OCI-LY7 (cell line): ENCODE measurements around the gene CHMP4A. TPM values are rescaled to one million over a fixed set of nuclear protein-coding genes. Genes with fewer than 3 reads are reported as not detected.
A peak's percentile ranks its signal among the peaks of the same experiment; 100 is the strongest.

ENCODE experiments used
- BruUV-seq: library from RNA; stranded (reverse); fragments of 400-500 nt; replicated peaks from 2 replicates; lab custom pipeline; 2021; lab: Mats Ljungman, UMichigan
- CTCF ChIA-PET: fragments of 300-600 bp; sonication (Branson Sonifier 250); formaldehyde crosslinking; loops from one replicate; lab custom pipeline; 2022; ENCODE audit warnings: antibody characterized with exemption; ENCODE audit not compliant: unreplicated experiment; lab: Charles Lee
- POLR2A ChIA-PET: fragments of 300-600 bp; sonication (Branson Sonifier 250); formaldehyde crosslinking; loops from one replicate; lab custom pipeline; 2022; ENCODE audit warnings: antibody characterized with exemption; lab: Charles Lee
- DNase-seq: peaks from one replicate; pipeline ENCODE4 v3.0.0-alpha.2; 2015; ENCODE audit warnings: low spot score
- H2AFZ ChIP-seq: fragments of 200-600 bp; sonication (generic), shearing (Covaris generic); 2 replicates; pipeline ENCODE4 v1.6.1; 2014; ENCODE audit warnings: mild to moderate bottlenecking, antibody characterized with exemption, low read length, moderate library complexity
- H3K27ac ChIP-seq: fragments of 200-600 bp; sonication (generic); 2 replicates; pipeline ENCODE4 v1.5.1; 2014; ENCODE audit warnings: mixed run types, low read depth, mild to moderate bottlenecking, moderate library complexity, low read length, inconsistent platforms; ENCODE audit not compliant: poor library complexity, severe bottlenecking
- H3K36me3 ChIP-seq: fragments of 200-600 bp; sonication (generic); 2 replicates; pipeline ENCODE4 v1.6.1; 2014; ENCODE audit warnings: mild to moderate bottlenecking, antibody characterized with exemption, low read length, moderate library complexity, mixed read lengths; ENCODE audit not compliant: insufficient read depth
- H3K4me1 ChIP-seq: fragments of 200-600 bp; sonication (generic); 2 replicates; pipeline ENCODE4 v1.5.1; 2014; ENCODE audit warnings: mild to moderate bottlenecking, low read length; ENCODE audit not compliant: insufficient read depth, poor library complexity, severe bottlenecking
- H3K4me2 ChIP-seq: fragments of 200-600 bp; sonication (generic); 2 replicates; pipeline ENCODE4 v1.6.1; 2014; ENCODE audit warnings: mild to moderate bottlenecking, low read length
- H3K4me3 ChIP-seq: fragments of 200-600 bp; sonication (generic); 2 replicates; pipeline ENCODE4 v1.5.1; 2014; ENCODE audit warnings: mild to moderate bottlenecking, low read depth, low read length; ENCODE audit not compliant: poor library complexity, severe bottlenecking
- H3K79me2 ChIP-seq: fragments of 200-600 bp; sonication (generic); 2 replicates; pipeline ENCODE4 v1.6.1; 2016; ENCODE audit warnings: low read depth, mild to moderate bottlenecking, low read length, moderate library complexity, mixed read lengths; ENCODE audit not compliant: insufficient read depth
- H3K9me2 ChIP-seq: fragments of 200-600 bp; sonication (generic); 2 replicates; pipeline ENCODE4 v1.6.1; 2016; ENCODE audit warnings: mild to moderate bottlenecking, low read length, mixed read lengths; ENCODE audit not compliant: insufficient read depth
- H3K9me3 ChIP-seq: fragments of 200-600 bp; sonication (generic); 2 replicates; pipeline ENCODE4 v1.6.1; 2014; ENCODE audit warnings: mild to moderate bottlenecking, mixed run types, low read length, mixed read lengths
- H4K20me1 ChIP-seq: fragments of 200-600 bp; sonication (generic); 2 replicates; pipeline ENCODE4 v1.6.1; 2014; ENCODE audit warnings: mild to moderate bottlenecking, antibody characterized with exemption, low read length, moderate library complexity, mixed read lengths; ENCODE audit not compliant: insufficient read depth
- CTCF ChIP-seq: fragments of 200-600 bp; sonication (generic); conservative IDR thresholded peaks from 2 replicates; pipeline ENCODE4 v1.5.1; 2014; ENCODE audit warnings: mild to moderate bottlenecking, antibody characterized with exemption, low read length, moderate library complexity, mixed read lengths
- EZH2phosphoT487 ChIP-seq: fragments of 200-600 bp; sonication (generic); IDR thresholded peaks from 2 replicates; pipeline ENCODE4 v1.6.1; 2018; ENCODE audit warnings: low read depth, borderline replicate concordance, mild to moderate bottlenecking, mixed run types, antibody characterized with exemption, low read length, moderate library complexity, mixed read lengths
- intact Hi-C: fragments of 100-400 bp; cut with micrococcal nuclease; formaldehyde crosslinking; loops from one replicate; pipeline ENCODE4 v1.10.0; 2022; ENCODE audit not compliant: unreplicated experiment
- total RNA-seq, 2 experiments: library from RNA; depleted of rRNA in 1 of 2; stranded (reverse); fragments of >200 nt in 1 of 2; shearing (Covaris generic) in 1 of 2; gene quantifications; 2 replicates each; pipeline ENCODE4 v1.2.3, GENCODE V29; 2014 to 2022

CHMP4A gene
- total RNA-seq, 2 experiments from 2014 or later, result 48.5 to 72.9 TPM

GRCh38 chr14:24241829-24242443, 28.6 kb upstream of the CHMP4A start:
- Histone ChIP-seq H3K4me2 (peak overlapping the region; percentile 92), H3K36me3 (peaks cover 43% of the 10 kb centered on the region), H3K4me1 (peaks cover 28% of the 10 kb centered on the region), H3K9me2 (no peaks in the 10 kb centered on the region), H3K9me3 (no peaks in the 10 kb centered on the region), H3K4me3 (peak overlapping the region; percentile 82), H2AFZ (peak overlapping the region; percentile 52; the same call in 1 of the 2 replicates), H3K27ac (peak overlapping the region; percentile 90), H3K79me2 (peaks cover 16% of the 10 kb centered on the region; the same call in 1 of the 2 replicates), H4K20me1 (no peaks in the 10 kb centered on the region)
- DNase-seq, result peak; percentile 96
- ChIA-PET CTCF (interaction anchor here (0.8 to 2.2 kb wide), 6 partner anchors 22 to 95 kb away, joined by 3 to 17 read pairs (median 6); partner anchors contain the start of genes CIDEB, DHRS1, NOP9 and PSME2), POLR2A (interaction anchor here (0.7 to 2.3 kb wide), 25 partner anchors 9 to 200 kb away, joined by 3 to 25 read pairs (median 5); partner anchors contain the start of genes CHMP4A, DCAF11, DHRS1 and EMC9)
- TF ChIP-seq EZH2phosphoT487 (no peak), CTCF (peak; percentile 35; the same call in 1 of the 2 replicates)
- TSS peak; percentile 60 for BruUV-seq
- intact Hi-C loops, result loop anchor here (1.0 to 5.0 kb wide), 5 partner anchors 29 to 230 kb away; partner anchors contain the start of genes IPO4 and RABGGTA

GRCh38 chr14:24240110-24240918, 27.0 kb upstream of the CHMP4A start:
- Histone ChIP-seq H3K9me3 (no peaks in the 10 kb centered on the region), H3K4me2 (peak overlapping the region; percentile 92; the same call in 1 of the 2 replicates), H3K9me2 (no peaks in the 10 kb centered on the region), H4K20me1 (no peaks in the 10 kb centered on the region), H3K27ac (no peak overlapping the region), H3K36me3 (peaks cover 59% of the 10 kb centered on the region), H2AFZ (no peak overlapping the region), H3K4me1 (peaks cover 25% of the 10 kb centered on the region), H3K79me2 (peaks cover 16% of the 10 kb centered on the region; the same call in 1 of the 2 replicates), H3K4me3 (no peak overlapping the region)
- TF ChIP-seq EZH2phosphoT487 (no peak), CTCF (no peak)
- DNase-seq, result no peak
- intact Hi-C loops, result loop anchor here (5.0 kb wide), 1 partner anchor 228 kb away; no protein-coding TSS in a partner anchor
- ChIA-PET POLR2A (interaction anchor here (0.6 to 1.1 kb wide), 3 partner anchors 27 to 1264 kb away, joined by 3 to 4 read pairs (median 3); partner anchors contain the start of gene CHMP4A), CTCF (no interaction called here)
- BruUV-seq, result no TSS peak
